ENCODE results near the gene HOXC11.
A peak's percentile ranks its signal among the peaks of the same experiment; 100 is the strongest.

The HOXC11 gene

DNA sequence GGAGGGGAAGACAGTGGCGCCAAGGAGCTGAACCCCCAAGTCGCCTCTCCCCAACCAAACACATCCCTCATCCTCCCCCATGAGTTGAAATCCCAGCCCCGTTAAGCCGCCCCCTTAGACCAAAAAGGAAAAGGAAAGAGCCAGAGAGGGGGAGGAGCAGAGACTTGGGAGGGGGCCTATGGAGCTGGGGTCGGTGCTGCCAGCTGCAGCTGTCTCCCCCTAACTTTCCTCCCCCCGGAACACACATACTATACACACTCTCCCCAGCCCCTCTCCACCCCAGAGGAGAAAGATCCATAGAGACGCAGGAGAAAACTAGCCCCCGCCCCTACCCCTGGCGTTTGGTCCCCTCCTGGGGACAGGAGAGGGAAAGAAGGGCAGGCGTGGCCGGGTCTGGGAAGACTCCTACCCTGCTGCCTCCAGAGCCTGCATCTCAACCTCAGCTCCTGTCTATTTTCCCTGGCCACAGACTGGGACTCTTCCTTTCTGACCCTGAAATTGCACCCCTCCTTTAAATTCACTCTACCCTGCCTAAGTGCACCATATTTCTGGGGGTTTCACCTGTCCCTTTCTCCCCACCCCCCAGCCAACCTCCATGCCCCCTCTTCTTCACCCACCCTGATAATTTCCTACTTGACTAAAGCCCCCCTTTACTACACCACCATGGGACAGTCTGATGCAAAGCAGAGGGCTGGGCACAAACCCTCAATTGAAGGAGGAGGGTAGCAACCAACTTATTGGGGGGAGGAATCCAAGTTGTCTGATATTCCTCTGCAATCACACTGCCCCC is 25.4 kb downstream of the HOXC11 start:
- DNase-seq (ENCODE audit: low read depth): no peak

DNA sequence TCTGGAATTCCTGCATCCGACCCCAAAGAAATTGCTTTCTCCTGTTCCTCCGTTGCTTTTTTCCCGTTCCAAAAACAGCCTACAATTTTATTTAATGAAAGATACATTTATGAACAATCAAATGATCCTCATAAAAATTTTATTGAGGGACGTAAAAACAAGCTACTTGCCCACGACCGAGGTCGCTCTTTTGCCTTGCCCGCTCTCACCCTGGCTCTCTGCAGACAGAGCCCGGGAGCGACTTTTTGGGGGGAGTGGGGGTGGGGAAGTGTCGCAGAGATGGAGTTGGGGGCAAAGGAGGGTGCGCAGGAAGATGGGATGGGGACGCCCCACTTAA is 25.9 kb downstream of the HOXC11 start:
- no peak for DNase-seq (ENCODE audit: low read depth)

DNA sequence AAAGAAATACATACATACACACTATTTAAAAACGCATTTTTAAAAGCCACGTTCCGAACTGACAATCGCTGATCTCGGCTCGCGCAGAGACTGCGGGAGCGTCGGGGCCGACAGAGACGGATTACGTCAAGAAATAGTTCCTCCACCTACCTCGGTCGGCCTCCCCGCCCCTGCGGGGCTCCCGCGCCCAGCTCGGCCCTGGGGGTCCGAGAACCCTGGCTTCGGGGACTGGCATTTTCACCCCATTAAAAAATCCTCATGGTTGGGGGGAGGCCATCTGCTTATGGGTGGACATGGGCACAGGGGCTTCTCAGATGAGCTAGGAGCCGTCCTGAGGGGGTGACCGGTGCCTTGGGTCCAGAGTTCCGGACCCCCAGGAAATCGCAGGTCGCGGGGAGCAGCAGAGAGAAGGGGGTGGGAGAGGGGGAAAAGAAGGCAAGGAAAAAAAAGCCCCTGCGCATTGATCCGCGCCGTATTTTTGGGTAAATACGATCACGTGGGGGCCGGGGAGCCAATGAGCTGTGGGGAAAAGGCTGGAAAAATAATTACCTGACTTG is 26.7 kb downstream of the HOXC11 start:
- DNase-seq (ENCODE audit: low read depth): no peak

DNA sequence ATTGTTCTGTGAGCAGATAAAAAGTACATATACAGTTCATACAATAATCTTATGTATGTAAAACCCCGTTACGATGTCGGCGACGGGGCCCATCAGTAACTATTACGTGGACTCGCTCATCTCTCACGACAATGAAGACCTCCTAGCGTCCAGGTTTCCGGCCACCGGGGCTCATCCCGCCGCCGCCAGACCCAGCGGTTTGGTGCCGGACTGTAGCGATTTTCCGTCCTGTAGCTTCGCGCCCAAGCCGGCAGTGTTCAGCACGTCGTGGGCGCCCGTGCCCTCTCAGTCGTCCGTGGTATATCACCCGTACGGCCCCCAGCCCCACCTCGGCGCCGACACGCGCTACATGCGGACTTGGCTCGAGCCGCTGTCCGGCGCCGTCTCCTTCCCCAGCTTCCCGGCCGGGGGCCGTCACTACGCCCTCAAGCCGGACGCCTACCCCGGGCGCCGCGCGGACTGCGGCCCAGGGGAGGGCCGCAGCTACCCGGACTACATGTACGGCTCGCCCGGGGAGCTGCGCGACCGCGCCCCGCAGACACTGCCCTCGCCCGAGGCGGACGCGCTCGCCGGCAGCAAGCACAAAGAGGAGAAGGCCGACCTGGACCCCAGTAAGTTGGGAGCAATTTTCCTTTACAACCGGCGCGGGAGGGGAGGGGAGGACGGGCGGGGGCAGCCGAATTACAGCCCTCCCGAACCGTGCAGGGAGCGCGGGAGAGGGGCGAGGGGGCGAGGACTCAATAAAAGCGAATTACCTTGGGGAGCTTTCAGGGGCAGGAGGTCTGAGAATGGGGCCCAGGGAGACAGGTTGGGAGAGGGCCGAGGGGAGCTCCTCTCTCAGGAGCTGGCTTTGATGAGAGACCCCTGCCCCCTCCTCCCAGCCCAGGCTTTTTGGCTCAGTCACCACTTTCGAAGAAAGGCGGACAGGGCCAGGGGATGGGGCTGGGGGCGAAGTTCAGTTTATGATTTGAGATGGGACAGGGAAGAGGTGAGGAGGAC is 27.5 kb downstream of the HOXC11 start, which contains the start of gene HOXC9:
Gene HOXC9 (plus strand): TSS at position 46 of the 999 bp plus-strand sequence. CDS start 28 bp downstream, at position 74.
- DNase-seq (ENCODE audit: low read depth): no peak

DNA sequence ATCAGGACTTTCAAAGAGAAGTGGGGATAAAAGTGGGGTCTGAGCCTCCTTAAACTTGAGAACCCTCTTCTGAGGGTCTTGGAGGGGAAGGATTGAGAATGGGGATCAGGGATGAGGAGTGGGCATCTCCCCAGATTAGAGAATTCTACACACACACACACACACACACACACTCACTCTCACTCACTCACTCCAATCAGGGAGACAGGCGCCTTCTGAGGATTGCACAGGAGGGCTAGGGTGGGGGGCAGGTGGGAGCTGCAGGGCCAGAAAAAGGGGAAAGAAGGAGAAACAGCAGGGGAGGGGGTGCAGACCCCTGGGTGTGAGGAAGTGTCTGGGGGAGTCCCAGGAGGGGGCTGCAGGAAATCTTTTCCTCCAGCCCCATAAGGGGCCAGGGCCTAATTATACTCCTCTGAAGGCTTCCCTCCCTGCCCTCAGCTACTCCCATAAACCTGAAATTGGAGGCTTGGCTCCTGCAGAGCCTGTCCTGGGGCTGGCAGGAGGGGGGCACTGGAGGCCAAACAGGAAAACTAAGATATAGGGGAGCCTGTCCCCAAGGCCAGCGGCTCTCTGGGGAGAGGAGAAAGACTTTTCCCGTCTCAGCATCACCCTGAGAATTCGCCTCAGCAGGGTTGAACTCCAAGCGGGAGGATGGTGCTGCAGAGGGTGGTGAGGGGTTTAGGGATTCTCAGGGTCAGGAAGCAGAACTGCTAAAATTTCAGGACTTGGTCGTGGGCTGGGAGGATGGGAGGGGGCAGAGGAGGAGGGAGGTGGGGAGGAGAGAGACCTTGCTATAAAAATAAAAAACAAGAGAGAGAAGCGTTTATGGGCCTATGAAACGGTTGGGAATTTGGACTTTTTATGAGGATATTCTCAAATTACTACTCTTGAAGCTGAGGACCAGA is 28.6 kb downstream of the HOXC11 start:
- no peak for DNase-seq (ENCODE audit: low read depth)

DNA sequence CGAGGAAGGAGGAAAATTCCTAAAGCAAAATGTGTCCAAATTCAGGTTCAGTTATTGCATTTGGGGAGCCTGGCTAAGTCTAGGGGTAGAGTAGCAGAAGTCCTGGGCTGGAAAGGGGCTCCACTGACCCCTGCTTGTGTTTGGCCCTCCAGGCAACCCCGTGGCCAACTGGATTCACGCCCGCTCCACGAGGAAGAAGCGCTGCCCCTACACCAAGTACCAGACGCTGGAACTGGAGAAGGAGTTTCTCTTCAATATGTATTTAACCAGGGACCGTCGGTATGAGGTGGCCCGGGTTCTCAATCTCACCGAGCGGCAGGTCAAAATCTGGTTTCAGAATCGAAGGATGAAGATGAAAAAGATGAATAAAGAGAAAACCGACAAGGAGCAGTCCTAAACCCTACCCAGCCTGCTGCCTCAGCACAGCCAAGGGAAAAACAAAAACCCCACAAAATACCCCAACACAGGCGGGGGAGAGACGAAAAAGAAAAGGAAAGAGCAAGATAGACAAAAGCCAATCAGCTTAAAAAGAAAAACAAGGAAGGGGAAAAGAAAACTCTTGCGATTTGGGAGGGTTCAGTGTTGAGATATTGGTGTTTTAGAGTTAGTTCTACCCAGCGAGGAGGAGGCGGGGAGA is 29.5 kb downstream of the HOXC11 start:
- DNase-seq (ENCODE audit: low read depth): no peak

GRCh38 chr12:54002915-54003389 is 30.0 kb downstream of the HOXC11 start:
- no peak for DNase-seq (ENCODE audit: low read depth)

GRCh38 chr12:54003625-54004024 is 30.7 kb downstream of the HOXC11 start:
- DNase-seq (ENCODE audit: low read depth): no peak

DNA sequence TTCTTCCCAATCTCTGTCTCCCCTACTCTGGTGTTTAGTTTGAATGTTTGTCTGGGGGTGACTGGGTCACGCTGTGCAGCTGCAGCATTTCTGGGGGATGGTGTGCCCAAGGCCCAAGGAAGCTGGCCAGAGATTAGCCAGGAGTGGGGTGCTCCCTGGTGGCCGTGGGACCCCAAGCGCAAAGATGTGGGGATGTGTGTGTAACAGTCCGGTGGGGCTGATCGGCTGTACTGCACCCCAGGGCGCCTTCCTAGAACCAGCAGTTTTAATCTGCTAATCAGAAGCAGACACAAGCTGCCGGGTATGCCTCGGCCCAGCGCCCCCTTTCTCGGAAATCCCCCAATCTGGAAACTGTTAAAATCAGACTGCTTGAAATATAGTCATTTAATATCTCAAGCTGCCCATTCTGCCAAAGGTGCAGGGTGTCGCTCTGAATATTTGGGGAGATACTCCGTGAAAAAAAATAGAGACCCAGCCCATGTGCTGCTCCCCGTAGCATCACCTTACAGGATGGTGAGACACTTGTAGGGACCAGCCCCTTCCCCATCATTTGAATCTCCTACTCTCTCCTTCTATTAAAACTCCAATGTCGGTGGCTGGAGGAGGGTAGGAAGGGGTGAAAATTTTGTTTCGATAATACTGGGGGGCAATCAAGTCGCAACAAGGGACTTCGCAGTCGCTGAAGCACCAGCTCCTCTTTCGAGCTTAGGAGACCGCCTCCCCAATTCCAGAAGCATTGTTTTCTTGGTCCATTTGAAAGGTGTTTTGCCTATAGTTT is 31.3 kb downstream of the HOXC11 start:
- no peak for DNase-seq (ENCODE audit: low read depth)

DNA sequence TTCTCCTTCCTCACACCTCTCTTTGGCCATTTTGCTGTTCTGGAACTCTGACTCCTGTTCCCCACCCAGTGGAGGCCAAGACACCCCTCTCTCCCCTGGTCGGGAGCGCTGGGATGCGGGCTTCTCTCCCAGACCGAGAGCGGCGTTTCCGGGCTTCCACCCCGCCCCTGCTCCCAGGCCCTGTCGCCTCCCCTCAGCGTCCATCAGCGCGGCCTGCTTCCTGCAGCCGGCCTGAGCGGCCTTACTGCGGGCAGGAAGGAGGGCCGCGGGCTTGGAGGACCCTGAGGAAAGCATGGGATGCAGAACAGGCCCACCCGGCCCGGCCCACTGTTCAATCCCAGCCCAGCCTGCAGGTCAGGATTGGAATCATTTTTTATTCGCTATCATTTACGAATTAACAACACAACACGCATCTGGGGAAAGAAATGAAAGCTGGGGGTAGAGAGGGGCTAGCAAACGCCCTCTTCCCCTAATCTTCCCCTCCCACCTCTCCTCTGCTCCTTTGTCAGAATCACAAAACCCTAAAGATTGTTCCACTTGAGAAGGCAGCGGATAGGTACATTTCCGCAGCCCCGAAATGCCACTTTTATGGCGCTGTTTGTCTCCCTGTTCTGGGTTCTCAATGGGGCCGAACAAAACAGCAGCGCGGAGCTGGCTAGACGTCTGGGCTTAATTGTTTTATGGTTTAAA is 32.1 kb downstream of the HOXC11 start:
- no peak for DNase-seq (ENCODE audit: low read depth)

GRCh38 chr12:54005531-54005852 is 32.6 kb downstream of the HOXC11 start:
- DNase-seq (ENCODE audit: low read depth): no peak

DNA sequence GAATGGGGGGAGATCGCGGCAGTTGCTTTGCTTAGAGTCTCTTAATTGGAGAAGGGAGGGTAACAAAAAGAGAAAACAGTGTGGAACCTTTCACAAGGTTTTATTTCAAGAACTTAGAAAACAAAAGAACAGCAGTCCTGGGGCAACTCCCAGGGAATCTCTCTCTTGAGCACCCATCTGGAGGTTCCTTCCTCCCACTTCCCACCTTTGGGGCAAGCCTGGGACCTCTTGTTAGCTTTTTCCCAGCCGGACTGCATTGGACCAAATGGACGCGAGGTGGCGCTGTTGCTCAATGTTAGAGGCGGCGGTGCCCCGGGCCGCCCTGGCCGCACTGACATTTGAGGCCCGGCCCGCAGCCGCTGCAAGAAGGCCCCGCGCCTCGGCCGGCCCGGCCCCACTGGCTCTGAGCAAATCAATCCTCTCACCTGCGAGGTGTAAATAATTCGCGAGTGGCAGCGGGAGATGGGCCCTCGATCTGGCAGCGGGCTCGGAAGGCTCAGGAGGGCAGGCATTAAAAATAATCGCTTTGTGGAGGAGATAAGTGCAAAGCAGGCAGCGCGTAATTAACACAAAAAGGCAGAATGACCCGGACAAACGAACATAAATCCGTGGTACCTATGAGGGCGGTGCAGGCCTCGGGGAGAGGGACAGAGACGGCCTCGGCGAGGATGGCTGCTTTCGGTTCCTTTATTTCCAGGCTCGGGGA is 33.1 kb downstream of the HOXC11 start:
- DNase-seq (ENCODE audit: low read depth): peak; percentile 59

- no peak for DNase-seq (ENCODE audit: low read depth)
These were observed 33.8 kb downstream of the HOXC11 start for GRCh38 chr12:54006559-54007220.

DNA sequence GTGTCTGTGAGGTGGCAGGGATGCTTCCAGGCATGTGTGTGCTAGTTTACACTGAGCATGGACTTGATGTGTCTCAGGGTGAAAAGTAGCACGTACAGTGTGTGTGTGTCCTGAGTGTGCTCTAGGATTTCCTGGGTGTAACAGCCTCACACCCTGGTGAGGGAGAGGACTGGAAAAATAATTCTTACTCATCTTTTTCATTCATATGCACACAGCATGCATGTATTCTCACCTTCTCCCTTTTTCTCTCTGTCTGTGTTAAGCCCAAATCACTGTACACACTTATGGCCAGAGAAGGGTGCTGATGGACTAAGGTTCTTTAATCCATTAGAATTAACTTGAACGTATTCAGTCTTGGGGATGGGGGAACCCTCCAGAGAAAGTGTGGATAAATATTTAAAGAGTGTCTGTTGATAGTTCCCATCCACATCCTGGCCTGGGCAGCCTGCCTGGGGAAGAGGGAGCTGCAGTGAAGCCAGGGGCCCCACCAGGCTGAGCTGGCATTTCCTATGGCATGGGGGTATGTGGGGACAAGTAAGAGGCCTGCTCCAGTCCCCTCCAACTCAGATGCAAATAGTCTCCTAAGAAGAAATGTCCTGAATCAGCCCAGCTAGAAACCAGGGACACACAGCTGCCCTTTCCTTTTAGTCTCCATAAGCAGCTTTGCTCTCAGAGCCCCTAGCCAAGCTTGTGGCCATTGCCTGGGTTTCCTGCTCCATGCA is 34.8 kb downstream of the HOXC11 start:
- DNase-seq (ENCODE audit: low read depth): no peak

DNA sequence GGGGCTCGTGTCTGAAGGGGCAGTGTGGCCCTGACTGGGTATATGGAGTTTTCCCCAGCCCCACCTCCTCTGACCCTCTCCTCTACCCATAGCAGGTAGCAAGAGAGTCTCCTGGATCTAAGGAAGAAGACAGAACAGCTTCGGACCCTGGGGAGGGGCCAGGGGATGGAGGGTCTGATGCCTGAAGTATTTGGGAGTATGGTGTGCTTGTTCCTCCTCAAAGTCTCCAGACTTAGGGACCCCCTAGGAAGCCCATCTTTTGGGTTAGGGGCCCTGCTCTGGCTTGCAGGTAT is 35.3 kb downstream of the HOXC11 start:
- DNase-seq (ENCODE audit: low read depth): no peak

DNA sequence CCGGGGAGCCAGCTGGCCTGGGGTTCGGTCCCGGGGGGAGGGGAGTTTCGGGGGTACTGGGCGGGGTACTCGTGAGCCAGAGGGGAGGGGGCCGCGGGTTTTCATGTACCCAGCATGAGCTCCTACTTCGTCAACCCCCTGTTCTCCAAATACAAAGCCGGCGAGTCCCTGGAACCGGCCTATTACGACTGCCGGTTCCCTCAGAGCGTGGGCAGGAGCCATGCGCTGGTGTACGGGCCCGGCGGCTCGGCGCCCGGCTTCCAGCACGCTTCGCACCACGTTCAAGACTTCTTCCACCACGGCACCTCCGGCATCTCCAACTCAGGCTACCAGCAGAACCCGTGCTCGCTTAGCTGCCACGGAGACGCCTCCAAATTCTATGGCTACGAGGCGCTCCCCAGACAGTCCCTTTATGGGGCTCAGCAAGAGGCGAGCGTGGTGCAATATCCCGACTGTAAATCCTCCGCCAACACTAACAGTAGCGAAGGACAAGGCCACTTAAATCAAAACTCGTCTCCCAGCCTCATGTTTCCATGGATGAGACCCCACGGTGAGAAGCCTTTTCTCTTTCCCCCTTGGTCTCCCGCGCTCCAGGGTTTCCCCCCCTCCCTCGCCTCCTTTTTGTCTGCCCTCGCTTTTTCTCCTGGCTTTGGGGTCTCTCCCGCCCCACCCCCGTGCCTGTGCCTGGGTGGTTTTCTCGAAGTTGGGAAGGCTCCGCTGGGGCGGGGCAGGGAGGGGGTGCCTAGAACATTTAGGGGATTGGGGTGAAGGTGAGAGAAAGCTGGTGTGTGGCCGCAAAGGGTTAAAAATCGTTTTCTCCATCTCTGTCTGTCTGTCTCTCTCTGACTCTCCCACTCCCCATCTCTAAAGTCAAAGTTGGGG is 36.5 kb downstream of the HOXC11 start:
- no peak for DNase-seq (ENCODE audit: low read depth)
